Transverse colon (tissue), 4 donors: Measurements from ENCODE around the gene KIR2DL3. TPM values are rescaled to one million over a fixed set of nuclear protein-coding genes. Genes with fewer than 3 reads are reported as not detected.
"Not testable (repeated sequence)": the region's sequence is repeated elsewhere in the genome, so short reads cannot be mapped to it uniquely, and the experiment has no call there.

Experiments
- DNase-seq: peaks from one replicate; pipeline ENCODE4 v3.0.0-alpha.2; 2019
- H3K27ac ChIP-seq, 4 donors: fragments of 200-600 bp; sonication (generic); 2 replicates each; pipeline ENCODE4 v1.5.1; 2016 to 2018; ENCODE audit warnings: inconsistent platforms in 4 of 4
- H3K27me3 ChIP-seq: fragments of 200-600 bp; sonication (generic); 2 replicates; pipeline ENCODE4 v1.5.1; 2017; ENCODE audit warnings: inconsistent platforms
- H3K36me3 ChIP-seq, 4 donors: fragments of 200-600 bp; sonication (generic); 2 replicates each; pipeline ENCODE4 v1.5.1; 2017 to 2019; ENCODE audit warnings: inconsistent platforms in 4 of 4
- H3K4me1 ChIP-seq, 4 donors: fragments of 200-600 bp; sonication (generic); 2 replicates each; pipeline ENCODE4 v1.5.1; 2017 to 2020; ENCODE audit warnings: inconsistent platforms in 4 of 4
- H3K4me3 ChIP-seq, 4 donors: fragments of 200-600 bp; sonication (generic); 1 replicate in 1 of 4; 2 replicates in 3 of 4; pipeline versions ENCODE4 v1.5.1 to v1.6.1; 2017 to 2019; ENCODE audit warnings: inconsistent platforms in 4 of 4
- H3K9me3 ChIP-seq, 2 donors: fragments of 200-600 bp; sonication (generic); 2 replicates each; pipeline ENCODE4 v1.5.1; 2017 to 2019; ENCODE audit warnings: inconsistent platforms in 2 of 2
- CTCF ChIP-seq, 5 experiments: fragments of 200-600 bp in 3 of 5; fragments of 450-650 bp in 2 of 5; sonication (generic) in 3 of 5; IDR thresholded peaks; 1 replicate in 2 of 5; 2 replicates in 3 of 5; pipeline ENCODE4 v1.5.1; 2016 to 2017; ENCODE audit warnings: antibody characterized with exemption in 5 of 5, inconsistent platforms in 3 of 5, mild to moderate bottlenecking in 2 of 5, moderate library complexity in 1 of 5
- EP300 ChIP-seq: sonication (generic); formaldehyde crosslinking; IDR thresholded peaks from one replicate; pipeline ENCODE4 v1.6.1; 2017; ENCODE audit warnings: antibody characterized with exemption, low read depth
- POLR2A ChIP-seq: fragments of 450-650 bp; IDR thresholded peaks from one replicate; pipeline ENCODE4 v1.6.1; 2016; ENCODE audit warnings: antibody characterized with exemption, mild to moderate bottlenecking, moderate library complexity
- POLR2AphosphoS5 ChIP-seq, 3 donors: sonication (generic); formaldehyde crosslinking; IDR thresholded peaks; one replicate each; pipeline ENCODE4 v1.6.1; 2016; ENCODE audit warnings: antibody characterized with exemption in 3 of 3
- WGBS, 2 donors: methylation state at CpG; one replicate each; pipeline ENCODE4 v1.1.5; 2018; ENCODE audit warnings: low coverage in 1 of 2; 5-methylcytosine and 5-hydroxymethylcytosine counted together
- in situ Hi-C, 4 donors: fragments of 200-750 bp; cut with MboI; loops; one replicate each; pipeline versions ENCODE4 v1.15.0 to v1.15.1; 2017; ENCODE audit warnings: low sequenced_read_pairs in 3 of 4, low pct_ligation_motif_present in 1 of 4, low pct_unique_long_range_greater_than_20kb in 1 of 4
- intact Hi-C: fragments of 100-400 bp; cut with DNase I; formaldehyde crosslinking; loops from one replicate; pipeline ENCODE4 v1.15.1; 2023; ENCODE audit warnings: low total_unique reads
- total RNA-seq, 4 donors: library from RNA; depleted of rRNA; stranded (reverse); fragments of >200 nt; gene quantifications; one replicate each; pipeline ENCODE4 v1.1.0, GENCODE V29; 2016

Gene KIR2DL3
- total RNA-seq, result under 1 TPM in 1 of 4 donors, not detected in 3; 0.55 TPM

GRCh38 chr19:54738306-54738705 is at the start of gene KIR2DL3:
KIR2DL3 (plus strand) TSS chr19:54738513; CDS start chr19:54738546, 33 bp downstream.
- DNase-seq, intact Hi-C loops, H3K36me3 ChIP-seq, H3K4me1 ChIP-seq, H3K9me3 ChIP-seq, H3K4me3 ChIP-seq, in situ Hi-C loops, H3K27ac ChIP-seq, H3K27me3 ChIP-seq: not testable (repeated sequence)
- WGBS, 2 donors, result 90 to 93% methylated on average over 16 of the region's 16 CpGs

DNA sequence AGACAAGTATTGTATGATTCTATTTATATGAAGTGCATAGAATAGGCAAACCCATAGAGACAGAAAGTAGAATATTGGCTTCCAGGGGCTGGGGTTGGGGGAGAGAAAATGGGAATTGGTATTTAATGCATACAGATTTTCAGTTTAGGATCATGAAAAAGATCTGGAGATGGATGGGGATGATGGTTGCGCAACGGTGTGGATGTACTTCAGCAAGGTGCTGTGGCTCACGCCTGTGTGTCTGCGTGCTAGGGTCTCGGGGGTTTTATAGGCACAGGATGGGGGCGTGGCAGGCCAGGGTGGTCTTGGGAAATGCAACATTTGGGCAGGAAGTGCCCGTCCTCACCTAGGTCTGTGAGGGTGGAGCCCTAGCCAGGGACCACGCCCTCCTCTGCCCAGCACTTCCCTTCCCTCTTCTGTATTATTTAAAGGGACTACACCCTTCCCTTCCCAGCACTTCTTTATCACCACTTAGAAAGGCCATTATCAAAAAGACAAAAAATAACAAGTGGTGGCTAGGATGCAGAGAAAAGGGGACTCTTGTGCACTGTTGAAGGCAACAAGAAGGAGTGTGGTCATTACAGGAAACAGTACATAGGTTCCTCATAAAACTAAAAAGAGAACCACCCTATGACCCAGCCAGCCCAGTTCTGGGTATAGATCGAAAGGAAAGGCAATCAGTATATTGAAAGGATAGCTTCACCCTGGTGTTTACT is 46.6 kb upstream of the KIR2DL3 start:
- intact Hi-C loops, result no loop called here
- no peaks in the 10 kb centered on the region for H3K4me1 ChIP-seq
- TF ChIP-seq CTCF (IDR thresholded peaks at IDR 0.05), result no peak
- no peak for TF ChIP-seq EP300
- no peak for TF ChIP-seq POLR2A
- no peak for TF ChIP-seq POLR2AphosphoS5 (IDR thresholded peaks at IDR 0.05)
- no peak overlapping the region for H3K4me3 ChIP-seq
- WGBS, 2 donors, result 49 to 61% methylated on average over 4 to 9 of the region's 9 CpGs
- no peaks in the 10 kb centered on the region for H3K36me3 ChIP-seq
- in situ Hi-C loops, result no loop called here
- H3K9me3 ChIP-seq, result no peaks in the 10 kb centered on the region
- DNase-seq, result no peak
- peaks cover 20% of the 10 kb centered on the region for H3K27me3 ChIP-seq
- H3K27ac ChIP-seq, result no peak overlapping the region

GRCh38 chr19:54692298-54692615 is 46.1 kb upstream of the KIR2DL3 start:
- WGBS, 2 donors, result 41 to 57% methylated on average over 4 of the region's 4 CpGs
- peaks cover 20% of the 10 kb centered on the region for H3K27me3 ChIP-seq
- H3K9me3 ChIP-seq, result no peaks in the 10 kb centered on the region
- no peaks in the 10 kb centered on the region for H3K4me1 ChIP-seq
- DNase-seq, result no peak
- in situ Hi-C loops, result no loop called here
- H3K4me3 ChIP-seq, result no peak overlapping the region
- H3K36me3 ChIP-seq, result no peaks in the 10 kb centered on the region
- intact Hi-C loops, result no loop called here
- H3K27ac ChIP-seq, result no peak overlapping the region
- TF ChIP-seq POLR2A, result no peak
- no peak for TF ChIP-seq POLR2AphosphoS5 (IDR thresholded peaks at IDR 0.05)
- no peak for TF ChIP-seq EP300
- TF ChIP-seq CTCF (IDR thresholded peaks at IDR 0.05), result no peak

DNA sequence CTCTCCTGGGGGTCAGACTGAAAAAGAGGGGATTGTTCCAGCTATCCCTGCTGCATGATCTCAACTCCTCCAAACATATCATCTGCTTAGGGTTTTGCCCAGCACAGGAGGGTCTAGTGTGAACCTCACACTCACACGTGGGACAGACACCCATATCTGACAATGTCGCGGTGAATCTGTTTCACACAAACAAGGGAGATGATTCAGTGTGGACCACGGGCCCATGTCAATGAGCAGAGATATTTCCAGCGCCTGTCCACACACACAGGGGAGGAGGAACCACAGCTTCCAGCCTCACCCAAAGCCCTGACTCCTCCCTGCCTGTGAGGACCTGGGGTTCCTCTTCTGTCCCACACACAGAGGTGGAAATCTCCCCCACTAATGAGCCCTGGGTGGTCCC is 43.7 kb upstream of the KIR2DL3 start:
- peaks cover 8% of the 10 kb centered on the region for H3K27me3 ChIP-seq
- no peak overlapping the region for H3K4me3 ChIP-seq
- TF ChIP-seq CTCF (IDR thresholded peaks at IDR 0.05) (no peak), POLR2AphosphoS5 (IDR thresholded peaks at IDR 0.05) (no peak), EP300 (no peak), POLR2A (no peak)
- no peak for DNase-seq
- no peaks in the 10 kb centered on the region for H3K36me3 ChIP-seq
- WGBS, 2 donors, result 76 to 77% methylated on average over 5 of the region's 5 CpGs
- intact Hi-C loops, result no loop called here
- in situ Hi-C loops, result no loop called here
- no peak overlapping the region for H3K27ac ChIP-seq
- H3K9me3 ChIP-seq, result no peaks in the 10 kb centered on the region
- no peaks in the 10 kb centered on the region for H3K4me1 ChIP-seq

- TF ChIP-seq POLR2AphosphoS5 (IDR thresholded peaks at IDR 0.05) (no peak), CTCF (IDR thresholded peaks at IDR 0.05) (no peak), POLR2A (no peak), EP300 (no peak)
- H3K9me3 ChIP-seq, result no peaks in the 10 kb centered on the region
- intact Hi-C loops (no loop called here), in situ Hi-C loops (no loop called here)
- no peak overlapping the region for H3K27ac ChIP-seq
- DNase-seq, result no peak
- H3K27me3 ChIP-seq, result no peaks in the 10 kb centered on the region
- 82% methylated on average over 8 of the region's 8 CpGs; no CpG with 5 or more reads in 1 of the 2 donors for WGBS, 2 donors
- no peak overlapping the region for H3K4me3 ChIP-seq
- no peaks in the 10 kb centered on the region for H3K4me1 ChIP-seq
- H3K36me3 ChIP-seq, result no peaks in the 10 kb centered on the region
Measured at GRCh38 chr19:54696117-54696548, 42.2 kb upstream of the KIR2DL3 start.
